HG03558 (cell line): ENCODE data around the gene TRIM39.

Experiments used
- ATAC-seq: cut with Tn5 transposase; IDR thresholded peaks from one replicate; pipeline ENCODE4 v1.9.1; 2021; ENCODE audit warnings: moderate number of reproducible peaks; ENCODE audit not compliant: unreplicated experiment; ENCODE audit errors: extremely low read depth

Gene TRIM39

GRCh38 chr6:30325873-30326525, 728 bp upstream of the TRIM39 start:
- peak; percentile 12 for ATAC-seq

- ATAC-seq, result no peak
These were observed 562 bp downstream of the TRIM39 start for GRCh38 chr6:30327232-30327746.

- ATAC-seq, result no peak
These were observed 1.7 kb downstream of the TRIM39 start for GRCh38 chr6:30328397-30328796.

GRCh38 chr6:30329331-30329730, 2.6 kb downstream of the TRIM39 start:
- no peak for ATAC-seq

- ATAC-seq, result no peak
These were observed 5.3 kb downstream of the TRIM39 start for GRCh38 chr6:30331981-30332380.

GRCh38 chr6:30334075-30334783, 7.5 kb downstream of the TRIM39 start:
- ATAC-seq, result no peak

- ATAC-seq, result no peak
These were observed 13.9 kb downstream of the TRIM39 start for GRCh38 chr6:30340589-30341054.

- no peak for ATAC-seq
These were observed 14.5 kb downstream of the TRIM39 start for GRCh38 chr6:30341218-30341617.

- no peak for ATAC-seq
These were observed 15.0 kb downstream of the TRIM39 start for GRCh38 chr6:30341728-30342127.

GRCh38 chr6:30344191-30344867, 17.6 kb downstream of the TRIM39 start:
- ATAC-seq, result no peak

GRCh38 chr6:30344868-30345671, 18.3 kb downstream of the TRIM39 start, which contains the start of gene RPP21:
Gene RPP21, plus strand, starts transcription at chr6:30345156. Its CDS starts 16 bp downstream, at chr6:30345172.
- ATAC-seq, result no peak

- no peak for ATAC-seq
These were observed 19.1 kb downstream of the TRIM39 start for GRCh38 chr6:30345852-30346251.

- ATAC-seq, result no peak
These were observed 22.2 kb downstream of the TRIM39 start for GRCh38 chr6:30348957-30349356.

GRCh38 chr6:30349421-30350177, 22.9 kb downstream of the TRIM39 start:
- no peak for ATAC-seq

- no peak for ATAC-seq
These were observed 23.8 kb downstream of the TRIM39 start for GRCh38 chr6:30350524-30350923.

GRCh38 chr6:30352550-30352949, 25.8 kb downstream of the TRIM39 start:
- ATAC-seq, result no peak

- ATAC-seq, result no peak
These were observed 28.6 kb downstream of the TRIM39 start for GRCh38 chr6:30355281-30355680.

- no peak for ATAC-seq
These were observed 29.8 kb downstream of the TRIM39 start for GRCh38 chr6:30356536-30356935.
